Stimulated activated CD4-positive, alpha-beta T cell treated with anti-CD3 and anti-CD28 coated beads, Interleukin-1b, Interleukin-23, amount 100 ng/mL, for 1 hour (primary cell): ENCODE measurements around the gene ZGPAT.

Experiments
- DNase-seq, 2 donors: peaks; one replicate each; pipeline ENCODE4 v3.0.0-alpha.2; 2020; ENCODE audit warnings: low read depth in 2 of 2

Gene ZGPAT

GRCh38 chr20:63744574-63745423, 37.0 kb downstream of the ZGPAT start:
- no peak for DNase-seq

GRCh38 chr20:63745424-63745805, 37.6 kb downstream of the ZGPAT start:
- no peak for DNase-seq

GRCh38 chr20:63745961-63746731, 38.3 kb downstream of the ZGPAT start:
- no peak for DNase-seq

GRCh38 chr20:63746751-63747315, 39.0 kb downstream of the ZGPAT start:
- DNase-seq = no peak

- DNase-seq = no peak
Measured at GRCh38 chr20:63747622-63748069, 39.8 kb downstream of the ZGPAT start.

- no peak for DNase-seq
Measured at GRCh38 chr20:63748070-63748933, 40.5 kb downstream of the ZGPAT start.

GRCh38 chr20:63748934-63749270, 41.1 kb downstream of the ZGPAT start:
- DNase-seq = no peak

GRCh38 chr20:63749597-63750508, 42.0 kb downstream of the ZGPAT start:
- no peak for DNase-seq

GRCh38 chr20:63750807-63751470, 43.1 kb downstream of the ZGPAT start:
- DNase-seq = no peak

GRCh38 chr20:63751471-63752271, 43.8 kb downstream of the ZGPAT start:
- DNase-seq = no peak

GRCh38 chr20:63752411-63753101, 44.7 kb downstream of the ZGPAT start:
- DNase-seq = no peak

- no peak for DNase-seq
Measured at GRCh38 chr20:63753381-63753780, 45.5 kb downstream of the ZGPAT start.

GRCh38 chr20:63754008-63754407, 46.2 kb downstream of the ZGPAT start:
- no peak for DNase-seq

- no peak for DNase-seq
Measured at GRCh38 chr20:63755933-63756647, 48.3 kb downstream of the ZGPAT start.

- DNase-seq = no peak
Measured at GRCh38 chr20:63756648-63756991, 48.8 kb downstream of the ZGPAT start.

- DNase-seq = no peak
Measured at GRCh38 chr20:63758152-63758551, 50.3 kb downstream of the ZGPAT start.

- DNase-seq = no peak
Measured at GRCh38 chr20:63759377-63759901, 51.6 kb downstream of the ZGPAT start.
